NT2/D1 (cell line): ENCODE measurements around the gene LIN37.

Experiments
- SUZ12 ChIP-seq: IDR thresholded peaks from 2 replicates; pipeline ENCODE4 v1.6.1; 2011; ENCODE audit not compliant: insufficient read length, insufficient read depth; ENCODE audit errors: extremely low read depth
- YY1 ChIP-seq: IDR thresholded peaks from 2 replicates; pipeline ENCODE4 v1.6.1; 2011; ENCODE audit not compliant: insufficient read length, insufficient read depth
- ZNF274 ChIP-seq: IDR thresholded peaks from 2 replicates; pipeline ENCODE4 v1.6.1; 2011; ENCODE audit warnings: mild to moderate bottlenecking, low read depth, low read length

GRCh38 chr19:35788205-35788960, 40.0 kb downstream of the LIN37 start:
- TF ChIP-seq YY1 (no peak), SUZ12 (no peak), ZNF274 (no peak)
